ENCODE measurements around the gene FBXL4. TPM values are rescaled to one million over a fixed set of nuclear protein-coding genes. Genes with fewer than 3 reads are reported as not detected.

FBXL4 gene
- total RNA-seq, 1 experiment from 2014 or later = 15.1 TPM

DNA sequence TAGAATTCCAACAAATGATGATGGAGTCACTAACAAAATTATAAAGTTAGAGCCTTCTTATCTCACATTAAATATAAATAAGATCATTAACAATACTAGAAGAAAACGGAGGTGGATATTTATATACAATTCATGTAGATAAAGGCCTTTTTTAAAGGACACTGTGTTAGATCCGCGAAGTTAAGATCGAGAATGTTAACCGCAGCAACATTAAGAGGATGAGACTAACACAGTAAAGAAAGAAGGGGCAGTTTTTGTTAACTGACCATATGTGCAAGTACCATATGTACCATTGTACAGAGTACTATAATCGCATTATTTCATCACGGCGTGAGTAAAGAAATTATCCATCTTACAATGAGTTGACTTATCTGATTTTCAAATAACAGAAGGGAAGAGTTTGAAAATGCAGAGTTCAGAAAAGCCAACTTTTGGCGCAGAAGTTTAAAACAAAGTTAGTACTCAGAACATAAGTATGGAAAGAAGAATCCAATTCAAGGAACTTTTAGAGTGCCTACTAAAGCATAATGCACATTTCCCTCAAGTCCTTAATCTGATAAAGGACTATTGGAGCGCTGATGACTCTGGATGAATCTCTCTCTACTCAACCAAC, 1.4 kb downstream of the FBXL4 start:
- intact Hi-C loops (cut with micrococcal nuclease; ENCODE audit: unreplicated experiment) = no loop called here
- H3K4me2 ChIP-seq = peak overlapping the region; percentile 89
- H3K27ac ChIP-seq = peak overlapping the region; percentile 49
- 0 out of 2 replicates have a peak, but pooled peaks cover 5% of the 10 kb centered on the region for H3F3A ChIP-seq (ENCODE audit: insufficient read depth, low read depth)
- no peaks in the 10 kb centered on the region for H3K27me3 ChIP-seq (ENCODE audit: insufficient read depth, low read depth)
- peaks cover 7% of the 10 kb centered on the region; the same call in 1 of the 2 replicates for H3K36me3 ChIP-seq (ENCODE audit: low read depth)
- peaks cover 21% of the 10 kb centered on the region for H3K4me1 ChIP-seq (replicated peaks; ENCODE audit: insufficient read depth)
- no peaks in the 10 kb centered on the region; the same call in 1 of the 2 replicates for H4K20me1 ChIP-seq (ENCODE audit: insufficient read depth)
- H3K9me2 ChIP-seq (ENCODE audit: insufficient read depth) = no peaks in the 10 kb centered on the region
- H2AFZ ChIP-seq = peak overlapping the region; percentile 92
- no TSS peak for BruUV-seq (replicated peaks)
- peaks cover 59% of the 10 kb centered on the region for H3K79me2 ChIP-seq (ENCODE audit: low read depth)
- TF ChIP-seq, protein P1, sequence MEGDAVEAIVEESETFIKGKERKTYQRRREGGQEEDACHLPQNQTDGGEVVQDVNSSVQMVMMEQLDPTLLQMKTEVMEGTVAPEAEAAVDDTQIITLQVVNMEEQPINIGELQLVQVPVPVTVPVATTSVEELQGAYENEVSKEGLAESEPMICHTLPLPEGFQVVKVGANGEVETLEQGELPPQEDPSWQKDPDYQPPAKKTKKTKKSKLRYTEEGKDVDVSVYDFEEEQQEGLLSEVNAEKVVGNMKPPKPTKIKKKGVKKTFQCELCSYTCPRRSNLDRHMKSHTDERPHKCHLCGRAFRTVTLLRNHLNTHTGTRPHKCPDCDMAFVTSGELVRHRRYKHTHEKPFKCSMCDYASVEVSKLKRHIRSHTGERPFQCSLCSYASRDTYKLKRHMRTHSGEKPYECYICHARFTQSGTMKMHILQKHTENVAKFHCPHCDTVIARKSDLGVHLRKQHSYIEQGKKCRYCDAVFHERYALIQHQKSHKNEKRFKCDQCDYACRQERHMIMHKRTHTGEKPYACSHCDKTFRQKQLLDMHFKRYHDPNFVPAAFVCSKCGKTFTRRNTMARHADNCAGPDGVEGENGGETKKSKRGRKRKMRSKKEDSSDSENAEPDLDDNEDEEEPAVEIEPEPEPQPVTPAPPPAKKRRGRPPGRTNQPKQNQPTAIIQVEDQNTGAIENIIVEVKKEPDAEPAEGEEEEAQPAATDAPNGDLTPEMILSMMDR (conservative IDR thresholded peaks at IDR 0.05) = no peak
- TF ChIP-seq EZH2 (IDR thresholded peaks at IDR 0.05; ENCODE audit: low read depth) = no peak
- ChIA-PET CTCF (no interaction called here), POLR2A (ENCODE audit: unreplicated experiment) (no interaction called here)
- 0 out of 2 replicates have a peak, but pooled peaks cover 4% of the 10 kb centered on the region for H3K9me3 ChIP-seq (ENCODE audit: insufficient read depth, low read depth)
- H3K4me3 ChIP-seq = peak overlapping the region; percentile 97
- no peak for DNase-seq

DNA sequence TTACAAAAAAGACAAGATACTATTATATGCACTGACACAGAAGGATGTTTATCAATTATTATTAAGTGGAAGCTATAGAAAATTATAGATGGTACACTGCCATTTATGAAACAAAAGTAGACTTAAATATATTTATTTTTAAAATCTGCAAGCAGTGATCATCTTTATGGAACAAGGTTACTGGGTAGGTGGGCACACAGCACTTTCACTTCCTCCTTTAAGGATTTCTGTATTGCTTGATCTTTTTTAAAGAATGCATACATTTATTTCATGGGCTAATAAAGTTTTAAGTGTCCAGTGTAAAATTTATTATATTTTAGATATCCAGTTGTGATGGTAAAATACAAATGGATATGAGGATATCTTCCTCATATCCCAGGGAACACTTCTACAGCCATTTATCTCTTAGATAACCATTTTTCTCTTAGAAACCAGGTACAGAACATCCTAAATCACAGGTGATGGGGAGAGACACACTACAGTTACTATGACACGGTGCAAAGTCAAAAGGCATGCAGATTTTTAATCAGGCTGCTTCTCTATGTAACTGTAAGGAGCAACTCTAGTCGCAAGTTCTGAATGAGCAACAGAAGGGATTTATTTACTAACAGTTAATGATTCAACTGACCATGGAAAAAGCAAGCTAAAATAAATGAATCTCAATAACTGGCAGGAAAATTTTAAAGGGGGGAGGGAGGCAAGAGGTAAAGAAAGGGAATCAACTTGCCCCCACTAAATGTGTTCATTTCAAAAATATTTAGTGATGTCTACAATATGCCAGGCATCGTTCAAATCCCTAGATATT, 2.2 kb downstream of the FBXL4 start:
- no peaks in the 10 kb centered on the region for H3K27me3 ChIP-seq (ENCODE audit: insufficient read depth, low read depth)
- CTCF ChIA-PET = no interaction called here
- H3K4me1 ChIP-seq (replicated peaks; ENCODE audit: insufficient read depth) = peaks cover 21% of the 10 kb centered on the region
- 0 out of 2 replicates have a peak, but pooled peaks cover 5% of the 10 kb centered on the region for H3F3A ChIP-seq (ENCODE audit: insufficient read depth, low read depth)
- 0 out of 2 replicates have a peak, but pooled peaks cover 4% of the 10 kb centered on the region for H3K9me3 ChIP-seq (ENCODE audit: insufficient read depth, low read depth)
- peaks cover 14% of the 10 kb centered on the region; the same call in 1 of the 2 replicates for H3K36me3 ChIP-seq (ENCODE audit: low read depth)
- intact Hi-C loops (cut with micrococcal nuclease; ENCODE audit: unreplicated experiment) = no loop called here
- POLR2A ChIA-PET (ENCODE audit: unreplicated experiment) = interaction anchor here (0.6 kb wide), 1 partner anchor 87 kb away, joined by 5 read pairs; no protein-coding TSS in a partner anchor
- H2AFZ ChIP-seq = no peak overlapping the region
- BruUV-seq (replicated peaks) = no TSS peak
- no peak for DNase-seq
- TF ChIP-seq, protein P1 (conservative IDR thresholded peaks at IDR 0.05) = no peak
- TF ChIP-seq EZH2 (IDR thresholded peaks at IDR 0.05; ENCODE audit: low read depth) = no peak
- peaks cover 64% of the 10 kb centered on the region for H3K79me2 ChIP-seq (ENCODE audit: low read depth)
- H3K4me2 ChIP-seq = peak overlapping the region; percentile 89
- peak overlapping the region; percentile 97; the same call in 1 of the 2 replicates for H3K4me3 ChIP-seq
- no peak overlapping the region for H3K27ac ChIP-seq
- H4K20me1 ChIP-seq (ENCODE audit: insufficient read depth) = no peaks in the 10 kb centered on the region; the same call in 1 of the 2 replicates
- H3K9me2 ChIP-seq (ENCODE audit: insufficient read depth) = no peaks in the 10 kb centered on the region

DNA sequence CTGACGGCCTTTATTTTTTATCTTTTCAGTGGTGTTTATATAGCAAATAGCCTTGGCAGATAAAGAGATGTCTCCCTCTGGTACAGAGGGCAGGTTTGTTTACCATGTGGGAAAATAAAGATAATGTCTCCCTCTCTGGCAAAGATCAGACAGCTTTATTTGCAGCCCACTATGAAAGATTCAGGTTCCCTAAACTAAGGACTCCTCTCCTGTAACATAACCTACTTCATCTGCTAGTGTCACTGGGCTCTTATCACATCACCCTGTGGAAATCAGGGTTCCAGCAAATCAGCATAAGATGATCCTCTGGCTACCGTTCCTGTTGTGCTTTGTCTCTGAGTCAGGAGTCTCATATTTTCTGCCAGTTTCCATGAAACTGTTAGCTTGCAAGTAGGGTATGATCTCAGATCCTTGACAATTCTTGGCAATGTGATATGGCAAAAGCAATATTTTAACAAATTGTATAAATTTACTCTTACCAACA, 3.1 kb downstream of the FBXL4 start:
- CTCF ChIA-PET = no interaction called here
- peak overlapping the region; percentile 89; the same call in 1 of the 2 replicates for H3K4me2 ChIP-seq
- POLR2A ChIA-PET (ENCODE audit: unreplicated experiment) = no interaction called here
- intact Hi-C loops (cut with micrococcal nuclease; ENCODE audit: unreplicated experiment) = no loop called here
- H4K20me1 ChIP-seq (ENCODE audit: insufficient read depth) = peaks cover 2% of the 10 kb centered on the region
- H3K27ac ChIP-seq = no peak overlapping the region
- peaks cover 64% of the 10 kb centered on the region for H3K79me2 ChIP-seq (ENCODE audit: low read depth)
- 0 out of 2 replicates have a peak, but pooled peaks cover 4% of the 10 kb centered on the region for H3K9me3 ChIP-seq (ENCODE audit: insufficient read depth, low read depth)
- H2AFZ ChIP-seq = no peak overlapping the region
- BruUV-seq (replicated peaks) = no TSS peak
- no peak overlapping the region for H3K4me3 ChIP-seq
- no peaks in the 10 kb centered on the region for H3K27me3 ChIP-seq (ENCODE audit: insufficient read depth, low read depth)
- H3K4me1 ChIP-seq (replicated peaks; ENCODE audit: insufficient read depth) = peaks cover 21% of the 10 kb centered on the region
- no peaks in the 10 kb centered on the region for H3K9me2 ChIP-seq (ENCODE audit: insufficient read depth)
- DNase-seq = no peak
- TF ChIP-seq, protein P1 (conservative IDR thresholded peaks at IDR 0.05) = no peak
- TF ChIP-seq EZH2 (IDR thresholded peaks at IDR 0.05; ENCODE audit: low read depth) = no peak
- peaks cover 20% of the 10 kb centered on the region; the same call in 1 of the 2 replicates for H3K36me3 ChIP-seq (ENCODE audit: low read depth)
- 0 out of 2 replicates have a peak, but pooled peaks cover 5% of the 10 kb centered on the region for H3F3A ChIP-seq (ENCODE audit: insufficient read depth, low read depth)
